ENCODE results near the gene SLC6A13. TPM values are rescaled to one million over a fixed set of nuclear protein-coding genes. Genes with fewer than 3 reads are reported as not detected.

SLC6A13 gene
- total and polyA plus RNA-seq, 10 of the 15 experiments (the other 5 are each of a cell fraction or from before 2014, with no cell fraction given) = 0.18 to 1.2 (median 0.20) TPM; not detected in 3

GRCh38 chr12:211142-211465 is 51.5 kb downstream of the SLC6A13 start:
- no peak for FAIRE-seq
- no peak for DNase-seq (ENCODE audit: low read depth, low spot score)
- ATAC-seq = no peak
- Histone ChIP-seq H3K9ac (ENCODE audit: control insufficient read depth, insufficient read depth, low read length) (no peak overlapping the region), H3K4me1 (ENCODE audit: control insufficient read depth, insufficient read depth, low read length) (peaks cover 10% of the 10 kb centered on the region), H3K27ac (ENCODE audit: control insufficient read depth, insufficient read depth) (no peak overlapping the region), H3K9me3 (replicated peaks; ENCODE audit: control insufficient read depth, insufficient read depth, low read length) (no peaks in the 10 kb centered on the region), H3K4me3 (no peak overlapping the region), H3K27me3 (replicated peaks in 1 of 2; ENCODE audit: control insufficient read depth in 2 of 2, insufficient read depth in 2 of 2, low read length in 1 of 2) (peaks cover 0 to 2% of the 10 kb centered on the region in 2 experiments; a peak in 2 of 4 replicates), H2AFZ (ENCODE audit: control insufficient read depth, low read depth, low read length) (no peak overlapping the region), H3K36me3 (ENCODE audit: control insufficient read depth in 2 of 2, insufficient read depth in 2 of 2, low read length in 1 of 2) (no peaks in the 10 kb centered on the region), H4K20me1 (ENCODE audit: control insufficient read depth, insufficient read depth) (no peaks in the 10 kb centered on the region), H3K4me2 (ENCODE audit: control insufficient read depth, insufficient read depth) (no peak overlapping the region), H3K79me2 (ENCODE audit: control insufficient read depth, insufficient read depth, low read length) (no peaks in the 10 kb centered on the region)
- in situ Hi-C loops (cut with MboI) (no loop called here), intact Hi-C loops (cut with micrococcal nuclease; ENCODE audit: unreplicated experiment) (no loop called here)
- BruUV-seq (replicated peaks) = no TSS peak
- SMC1A ChIA-PET (ENCODE audit: uncharacterized antibody, unreplicated experiment) = no interaction called here
- POLR2A ChIA-PET = no interaction called here
- TF ChIP-seq MTA3 (IDR thresholded peaks at IDR 0.05; ENCODE audit: borderline replicate concordance, low read length) (no peak), EZH2 (IDR thresholded peaks at IDR 0.05; ENCODE audit: borderline replicate concordance, control insufficient read depth, low read depth, low read length) (no peak), NFXL1 (IDR thresholded peaks at IDR 0.05; ENCODE audit: borderline replicate concordance) (no peak), LARP7 (IDR thresholded peaks at IDR 0.05) (no peak), PBX3 (IDR thresholded peaks at IDR 0.05; ENCODE audit: insufficient replicate concordance, low read depth, low read length) (no peak), HCFC1 (IDR thresholded peaks at IDR 0.05; ENCODE audit: low read length) (no peak), BCL3 (IDR thresholded peaks at IDR 0.05; ENCODE audit: borderline replicate concordance, insufficient read depth, low read depth, low read length, poor library complexity, severe bottlenecking) (no peak), RAD21 (IDR thresholded peaks at IDR 0.05; ENCODE audit: insufficient read depth, low read depth, low read length) (no peak), ATF7 (IDR thresholded peaks at IDR 0.05; ENCODE audit: low read depth) (no peak), HDGF (IDR thresholded peaks at IDR 0.05) (no peak), NFYB (IDR thresholded peaks at IDR 0.05; ENCODE audit: insufficient read depth, low read depth, low read length) (no peak), SREBF1 (IDR thresholded peaks at IDR 0.05; ENCODE audit: low read length) (no peak), POU2F2 (IDR thresholded peaks at IDR 0.05; ENCODE audit: borderline replicate concordance, low read depth, low read length) (no peak), ZBED1 (IDR thresholded peaks at IDR 0.05; ENCODE audit: borderline replicate concordance) (no peak), ZNF592 (IDR thresholded peaks at IDR 0.05) (no peak)
- RAD21 ChIA-PET (ENCODE audit: unreplicated experiment) = no interaction called here
- CTCF ChIA-PET = interaction anchor here (1.1 kb wide), 1 partner anchor 9 kb away, joined by 4 read pairs; no protein-coding TSS in a partner anchor
- 10% methylated on average over 3 of the region's 3 CpGs for WGBS (ENCODE audit: insufficient coverage, insufficient replicate concordance, low lambda C conversion rate, missing lambda C conversion rate)
